RPMI8226 (cell line): ENCODE measurements around the gene ARL10.

Source experiments
- DNase-seq: peaks from one replicate; pipeline ENCODE4 v3.0.0-alpha.2; 2015

The ARL10 gene

GRCh38 chr5:176365351-176366231, at the start of gene ARL10:
Gene ARL10, plus strand, starts transcription at chr5:176365487. Its CDS starts 77 bp downstream, at chr5:176365564.
- DNase-seq: peak; percentile 22

- no peak for DNase-seq
These were observed 47.5 kb upstream of the ARL10 start for GRCh38 chr5:176317534-176318374.

- DNase-seq: no peak
These were observed 45.3 kb upstream of the ARL10 start for GRCh38 chr5:176319827-176320554.

- DNase-seq: no peak
These were observed 44.7 kb upstream of the ARL10 start for GRCh38 chr5:176320577-176320976.

- DNase-seq: no peak
These were observed 31.1 kb upstream of the ARL10 start for GRCh38 chr5:176334031-176334770.

GRCh38 chr5:176337913-176338312, 27.4 kb upstream of the ARL10 start:
- DNase-seq: no peak

- DNase-seq: no peak
These were observed 26.0 kb upstream of the ARL10 start for GRCh38 chr5:176339304-176339703.

- DNase-seq: no peak
These were observed 23.7 kb upstream of the ARL10 start for GRCh38 chr5:176341325-176342157.

- DNase-seq: no peak
These were observed 23.2 kb upstream of the ARL10 start for GRCh38 chr5:176342158-176342483.

- DNase-seq: no peak
These were observed 22.4 kb upstream of the ARL10 start for GRCh38 chr5:176342766-176343458.

GRCh38 chr5:176350416-176350815, 14.9 kb upstream of the ARL10 start:
- DNase-seq: no peak

- DNase-seq: no peak
These were observed 13.0 kb upstream of the ARL10 start for GRCh38 chr5:176352116-176352878.

GRCh38 chr5:176353533-176353932, 11.8 kb upstream of the ARL10 start:
- DNase-seq: no peak

GRCh38 chr5:176355400-176356178, 9.7 kb upstream of the ARL10 start:
- no peak for DNase-seq

- DNase-seq: no peak
These were observed 9.1 kb upstream of the ARL10 start for GRCh38 chr5:176356179-176356566.

GRCh38 chr5:176359658-176360057, 5.6 kb upstream of the ARL10 start:
- peak; percentile 53 for DNase-seq

GRCh38 chr5:176360894-176361436, 4.3 kb upstream of the ARL10 start:
- peak; percentile 23 for DNase-seq

- DNase-seq: peak; percentile 93
These were observed 3.7 kb upstream of the ARL10 start, which contains the start of gene KIAA1191 for GRCh38 chr5:176361437-176362232. Gene KIAA1191, minus strand, starts transcription at chr5:176361764. Its CDS starts 2,256 bp downstream, at chr5:176359508.
